Osteocyte (in vitro differentiated cells): Measurements from ENCODE around the gene PPM1D. TPM values are rescaled to one million over a fixed set of nuclear protein-coding genes. Genes with fewer than 3 reads are reported as not detected.

Source experiments
- DNase-seq: peaks from one replicate; pipeline ENCODE4 v3.0.0; 2021; ENCODE audit warnings: mixed read lengths; ENCODE audit not compliant: unreplicated experiment; ENCODE audit errors: extremely low spot score
- H3K27ac Mint-ChIP-seq: one replicate; pipeline ENCODE4 v1.8.0; 2021; ENCODE audit warnings: mild to moderate bottlenecking, mixed read lengths; ENCODE audit not compliant: unreplicated experiment
- H3K27me3 Mint-ChIP-seq: one replicate; pipeline ENCODE4 v1.8.0; 2021; ENCODE audit warnings: mixed read lengths; ENCODE audit not compliant: unreplicated experiment
- H3K36me3 Mint-ChIP-seq: one replicate; pipeline ENCODE4 v1.8.0; 2021; ENCODE audit warnings: mixed read lengths; ENCODE audit not compliant: unreplicated experiment
- H3K4me1 Mint-ChIP-seq: one replicate; pipeline ENCODE4 v1.8.0; 2021; ENCODE audit warnings: mixed read lengths; ENCODE audit not compliant: unreplicated experiment
- H3K4me3 Mint-ChIP-seq: one replicate; pipeline ENCODE4 v1.8.0; 2021; ENCODE audit warnings: mild to moderate bottlenecking, moderate library complexity, mixed read lengths; ENCODE audit not compliant: unreplicated experiment
- H3K9me3 Mint-ChIP-seq: one replicate; pipeline ENCODE4 v1.8.0; 2021; ENCODE audit warnings: mixed read lengths; ENCODE audit not compliant: unreplicated experiment
- CTCF ChIP-seq: fragments of 200-600 bp; sonication (generic); IDR thresholded peaks from 2 replicates; pipeline ENCODE4 v1.5.0; 2021; ENCODE audit warnings: antibody characterized with exemption, mild to moderate bottlenecking, moderate library complexity
- total RNA-seq: library from RNA; stranded (reverse); gene quantifications from 2 replicates; pipeline ENCODE4 v1.2.1, GENCODE V29; 2021

The PPM1D gene
- total RNA-seq, 1 donor from 2014 or later: 22.1 TPM

GRCh38 chr17:60645918-60646523, 46.0 kb downstream of the PPM1D start:
- Mint-ChIP-seq H3K9me3 (no peaks in the 10 kb centered on the region), H3K4me1 (peaks cover 12% of the 10 kb centered on the region), H3K27ac (no peak overlapping the region), H3K27me3 (no peaks in the 10 kb centered on the region), H3K36me3 (peaks cover 28% of the 10 kb centered on the region), H3K4me3 (no peak overlapping the region)
- DNase-seq: no peak
- no peak for TF ChIP-seq CTCF

DNA sequence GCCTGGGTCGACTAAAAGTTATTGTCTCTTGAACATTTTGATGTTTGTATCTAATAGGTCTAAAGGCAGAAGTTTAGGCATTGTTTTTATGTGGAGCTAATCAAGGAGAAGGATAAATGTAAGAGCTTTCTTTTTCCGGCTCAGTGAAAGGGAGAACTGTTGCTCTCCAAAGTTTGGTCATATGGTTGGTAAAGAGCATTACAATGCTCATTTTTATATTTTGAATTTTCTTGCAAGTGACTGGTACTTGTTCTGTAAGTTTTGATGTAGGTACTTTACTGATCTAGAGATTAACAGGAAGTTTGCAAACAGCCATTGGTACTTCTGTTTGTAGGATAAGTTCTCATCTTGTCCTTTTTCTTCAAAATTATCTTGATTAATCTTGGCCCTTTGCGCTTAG, 46.7 kb downstream of the PPM1D start:
- no peak for TF ChIP-seq CTCF
- no peak overlapping the region for H3K4me3 Mint-ChIP-seq
- no peak for DNase-seq
- H3K27me3 Mint-ChIP-seq: no peaks in the 10 kb centered on the region
- H3K9me3 Mint-ChIP-seq: no peaks in the 10 kb centered on the region
- peaks cover 27% of the 10 kb centered on the region for H3K36me3 Mint-ChIP-seq
- peaks cover 8% of the 10 kb centered on the region for H3K4me1 Mint-ChIP-seq
- H3K27ac Mint-ChIP-seq: no peak overlapping the region

DNA sequence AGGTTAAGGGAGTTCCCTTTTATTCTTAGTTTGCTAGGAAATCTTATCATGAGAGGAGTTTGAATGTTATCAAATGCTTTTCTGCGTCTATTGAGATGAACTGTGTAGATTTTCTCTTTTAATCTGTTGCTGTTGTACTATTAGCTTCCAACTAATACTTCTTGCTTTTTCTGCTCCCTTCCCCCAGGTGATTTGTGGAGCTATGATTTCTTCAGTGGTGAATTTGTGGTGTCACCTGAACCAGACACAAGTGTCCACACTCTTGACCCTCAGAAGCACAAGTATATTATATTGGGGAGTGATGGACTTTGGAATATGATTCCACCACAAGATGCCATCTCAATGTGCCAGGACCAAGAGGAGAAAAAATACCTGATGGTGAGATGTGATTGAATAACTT, 47.7 kb downstream of the PPM1D start:
- Mint-ChIP-seq H3K9me3 (no peaks in the 10 kb centered on the region), H3K36me3 (peaks cover 31% of the 10 kb centered on the region), H3K4me1 (peaks cover 5% of the 10 kb centered on the region), H3K4me3 (no peak overlapping the region), H3K27me3 (no peaks in the 10 kb centered on the region), H3K27ac (no peak overlapping the region)
- no peak for TF ChIP-seq CTCF
- no peak for DNase-seq

DNA sequence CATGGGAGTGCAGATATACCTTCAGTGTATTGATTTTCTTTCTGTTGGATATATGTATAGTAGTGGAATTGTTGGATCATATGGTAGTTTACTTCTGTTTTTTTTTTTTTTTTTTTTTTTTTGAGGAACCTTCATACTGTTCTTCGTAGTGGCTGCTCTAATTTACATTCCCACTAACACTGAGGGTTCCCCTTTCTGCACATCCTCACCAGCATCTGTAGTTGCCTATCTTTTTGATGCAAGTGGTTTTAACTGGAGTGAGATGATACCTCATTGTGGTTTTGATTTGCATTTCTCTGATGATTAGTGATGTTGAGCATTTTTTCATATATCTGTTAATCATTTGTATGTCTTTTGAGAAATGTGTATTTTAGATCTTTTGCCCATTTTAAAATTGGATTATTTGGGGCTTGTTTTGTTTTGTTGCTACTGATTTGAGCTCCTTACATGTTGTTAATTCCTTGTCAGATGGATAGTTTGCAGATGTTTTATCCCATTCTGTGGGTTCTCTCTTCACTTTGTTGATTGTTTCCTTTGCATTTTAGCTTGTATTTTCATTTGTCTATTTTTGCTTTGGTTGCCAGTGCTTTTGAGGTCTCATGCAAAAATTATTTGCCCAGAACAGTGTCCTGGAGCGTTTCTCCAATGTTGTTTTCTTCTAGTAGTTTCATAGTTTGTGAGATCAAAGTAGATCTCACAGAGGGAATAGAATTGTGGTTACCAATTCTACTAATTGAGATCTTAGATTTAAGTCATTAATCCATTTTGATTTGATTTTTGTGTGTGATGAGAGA, 52.7 kb downstream of the PPM1D start:
- H3K27ac Mint-ChIP-seq: no peak overlapping the region
- H3K27me3 Mint-ChIP-seq: no peaks in the 10 kb centered on the region
- H3K4me1 Mint-ChIP-seq: peaks cover 16% of the 10 kb centered on the region
- H3K4me3 Mint-ChIP-seq: no peak overlapping the region
- no peaks in the 10 kb centered on the region for H3K9me3 Mint-ChIP-seq
- no peak for TF ChIP-seq CTCF
- H3K36me3 Mint-ChIP-seq: peaks cover 39% of the 10 kb centered on the region
- DNase-seq: no peak

GRCh38 chr17:60653569-60653968, 53.6 kb downstream of the PPM1D start:
- Mint-ChIP-seq H3K27ac (no peak overlapping the region), H3K9me3 (no peaks in the 10 kb centered on the region), H3K4me1 (peaks cover 16% of the 10 kb centered on the region), H3K36me3 (peaks cover 36% of the 10 kb centered on the region), H3K4me3 (no peak overlapping the region), H3K27me3 (no peaks in the 10 kb centered on the region)
- no peak for DNase-seq
- no peak for TF ChIP-seq CTCF
